ENCODE data around the gene PLXNA2.

The PLXNA2 gene

DNA sequence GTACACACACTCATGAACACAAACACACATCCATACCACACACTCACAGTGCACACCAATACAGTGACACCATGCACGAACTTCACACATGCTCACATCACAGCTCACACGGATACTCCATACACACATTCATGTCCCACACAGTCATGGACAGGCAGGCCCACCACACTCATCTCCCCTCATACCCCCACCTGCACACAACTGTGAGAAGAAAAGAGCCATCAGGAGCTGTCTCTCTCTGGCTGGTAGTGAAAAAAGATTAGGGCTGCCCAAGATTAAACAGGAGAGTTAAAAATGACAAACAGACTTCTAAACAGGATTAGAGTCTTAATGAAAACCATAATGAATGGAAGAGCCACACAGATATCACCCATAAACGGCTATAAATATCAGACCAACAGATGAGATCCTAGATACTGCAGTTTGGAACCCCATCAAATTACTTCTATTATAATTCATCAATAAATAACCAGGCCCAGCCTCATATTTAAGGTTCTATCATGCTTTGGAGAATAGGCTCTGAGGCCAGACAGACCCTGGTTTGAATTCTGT lies 122.3 kb downstream of the PLXNA2 start:
- no peak for TF ChIP-seq FOXP2 (optimal IDR thresholded peaks at IDR 0.05; ENCODE audit: borderline replicate concordance, extremely low read depth, extremely low read length, insufficient read depth)
- no peak for TF ChIP-seq TAF1 (IDR thresholded peaks at IDR 0.05; ENCODE audit: borderline replicate concordance, insufficient read depth, low read length)
- TF ChIP-seq POLR2AphosphoS5 (IDR thresholded peaks at IDR 0.05; ENCODE audit: low read depth, low read length): no peak
- no peak for TF ChIP-seq SIN3A (IDR thresholded peaks at IDR 0.05; ENCODE audit: borderline replicate concordance, insufficient read depth, low read length)
- TF ChIP-seq, protein P1, sequence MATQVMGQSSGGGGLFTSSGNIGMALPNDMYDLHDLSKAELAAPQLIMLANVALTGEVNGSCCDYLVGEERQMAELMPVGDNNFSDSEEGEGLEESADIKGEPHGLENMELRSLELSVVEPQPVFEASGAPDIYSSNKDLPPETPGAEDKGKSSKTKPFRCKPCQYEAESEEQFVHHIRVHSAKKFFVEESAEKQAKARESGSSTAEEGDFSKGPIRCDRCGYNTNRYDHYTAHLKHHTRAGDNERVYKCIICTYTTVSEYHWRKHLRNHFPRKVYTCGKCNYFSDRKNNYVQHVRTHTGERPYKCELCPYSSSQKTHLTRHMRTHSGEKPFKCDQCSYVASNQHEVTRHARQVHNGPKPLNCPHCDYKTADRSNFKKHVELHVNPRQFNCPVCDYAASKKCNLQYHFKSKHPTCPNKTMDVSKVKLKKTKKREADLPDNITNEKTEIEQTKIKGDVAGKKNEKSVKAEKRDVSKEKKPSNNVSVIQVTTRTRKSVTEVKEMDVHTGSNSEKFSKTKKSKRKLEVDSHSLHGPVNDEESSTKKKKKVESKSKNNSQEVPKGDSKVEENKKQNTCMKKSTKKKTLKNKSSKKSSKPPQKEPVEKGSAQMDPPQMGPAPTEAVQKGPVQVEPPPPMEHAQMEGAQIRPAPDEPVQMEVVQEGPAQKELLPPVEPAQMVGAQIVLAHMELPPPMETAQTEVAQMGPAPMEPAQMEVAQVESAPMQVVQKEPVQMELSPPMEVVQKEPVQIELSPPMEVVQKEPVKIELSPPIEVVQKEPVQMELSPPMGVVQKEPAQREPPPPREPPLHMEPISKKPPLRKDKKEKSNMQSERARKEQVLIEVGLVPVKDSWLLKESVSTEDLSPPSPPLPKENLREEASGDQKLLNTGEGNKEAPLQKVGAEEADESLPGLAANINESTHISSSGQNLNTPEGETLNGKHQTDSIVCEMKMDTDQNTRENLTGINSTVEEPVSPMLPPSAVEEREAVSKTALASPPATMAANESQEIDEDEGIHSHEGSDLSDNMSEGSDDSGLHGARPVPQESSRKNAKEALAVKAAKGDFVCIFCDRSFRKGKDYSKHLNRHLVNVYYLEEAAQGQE (IDR thresholded peaks at IDR 0.05; ENCODE audit: insufficient read depth in 1 of 2, low read depth in 2 of 2, low read length in 2 of 2): no peak

DNA sequence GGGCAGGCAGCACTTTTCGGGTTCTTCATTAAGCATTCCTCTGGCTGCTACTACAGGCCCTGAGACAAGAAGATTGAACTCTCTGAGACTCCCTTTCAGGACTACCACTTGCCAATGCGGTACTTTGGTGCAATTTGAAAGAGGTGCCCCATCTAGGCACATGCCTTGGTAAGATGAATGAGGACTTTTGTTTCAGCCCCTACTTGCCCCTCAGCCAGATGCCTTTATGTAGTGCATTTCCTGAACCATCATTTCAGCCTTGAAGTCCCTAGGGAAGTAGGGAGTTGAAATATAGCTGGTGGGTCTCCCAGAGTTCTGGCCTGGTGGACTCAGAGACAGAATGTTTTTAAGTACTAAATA lies 123.8 kb downstream of the PLXNA2 start:
- TF ChIP-seq POLR2AphosphoS5 (IDR thresholded peaks at IDR 0.05; ENCODE audit: low read depth, low read length): no peak

DNA sequence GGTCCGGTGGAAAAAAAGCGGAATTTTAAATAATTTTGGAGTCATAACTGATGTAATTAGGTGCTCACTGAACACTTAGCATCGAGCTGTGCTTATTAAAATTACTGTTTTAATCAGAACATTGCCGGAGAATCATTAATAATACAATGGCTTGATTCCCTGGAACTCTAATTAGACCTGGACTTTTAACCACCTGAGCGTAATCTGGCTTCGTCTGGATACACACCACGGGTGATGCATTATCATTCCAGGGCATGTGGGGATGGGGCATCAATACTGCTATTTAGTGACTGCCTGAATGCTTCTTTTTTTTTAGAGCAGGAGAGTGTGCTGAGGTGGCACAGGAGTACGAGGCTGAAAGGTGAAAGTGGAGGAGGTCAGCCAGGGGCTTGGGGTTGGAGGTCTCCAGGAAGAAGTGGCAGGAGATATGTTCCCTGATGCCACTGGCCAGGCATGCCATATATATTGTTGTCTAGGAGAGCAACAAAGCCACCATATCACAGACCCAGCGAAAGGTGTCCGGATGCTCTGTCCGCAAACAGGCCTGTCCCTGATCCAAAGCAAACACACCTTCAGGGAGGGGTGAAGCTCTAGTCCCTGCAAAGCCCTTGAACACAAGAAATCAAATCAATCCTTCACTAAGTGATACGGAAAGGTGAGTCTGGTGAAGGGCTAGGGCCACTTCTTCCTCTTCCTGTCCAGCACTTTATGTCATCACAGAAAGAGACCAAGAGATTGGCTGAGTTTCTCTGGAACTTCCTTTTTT lies 125.2 kb downstream of the PLXNA2 start:
- TF ChIP-seq, protein P1 (IDR thresholded peaks at IDR 0.05; ENCODE audit: insufficient read depth in 1 of 2, low read depth in 2 of 2, low read length in 2 of 2): no peak
- TF ChIP-seq TAF1 (IDR thresholded peaks at IDR 0.05; ENCODE audit: borderline replicate concordance, insufficient read depth, low read length) (no peak), POLR2AphosphoS5 (IDR thresholded peaks at IDR 0.05; ENCODE audit: low read depth, low read length) (no peak), SIN3A (IDR thresholded peaks at IDR 0.05; ENCODE audit: borderline replicate concordance, insufficient read depth, low read length) (no peak), FOXP2 (optimal IDR thresholded peaks at IDR 0.05; ENCODE audit: borderline replicate concordance, extremely low read depth, extremely low read length, insufficient read depth) (no peak)

DNA sequence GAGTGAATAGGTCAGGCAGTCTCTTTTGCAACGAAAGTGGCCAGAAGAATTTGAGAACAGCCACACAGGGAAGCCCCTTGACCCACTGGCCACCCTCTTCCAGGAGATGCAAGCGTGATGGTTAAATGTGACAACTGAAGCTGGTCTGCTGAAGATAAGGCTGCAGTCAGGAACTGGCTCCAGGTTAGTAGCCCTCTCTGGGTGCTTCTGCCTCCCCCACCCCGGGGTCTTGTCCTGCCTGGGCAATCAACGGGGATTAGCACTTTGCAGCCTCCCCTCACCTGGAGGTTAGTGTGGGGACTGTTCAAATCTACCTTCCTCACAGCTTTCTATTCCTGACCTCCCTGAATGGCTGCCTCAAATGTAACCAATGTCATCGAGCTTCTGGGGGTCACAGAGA lies 125.9 kb downstream of the PLXNA2 start:
- TF ChIP-seq, protein P1 (IDR thresholded peaks at IDR 0.05; ENCODE audit: insufficient read depth in 1 of 2, low read depth in 2 of 2, low read length in 2 of 2): no peak
- TF ChIP-seq TAF1 (IDR thresholded peaks at IDR 0.05; ENCODE audit: borderline replicate concordance, insufficient read depth, low read length) (no peak), FOXP2 (optimal IDR thresholded peaks at IDR 0.05; ENCODE audit: borderline replicate concordance, extremely low read depth, extremely low read length, insufficient read depth) (no peak), SIN3A (IDR thresholded peaks at IDR 0.05; ENCODE audit: borderline replicate concordance, insufficient read depth, low read length) (no peak), POLR2AphosphoS5 (IDR thresholded peaks at IDR 0.05; ENCODE audit: low read depth, low read length) (no peak)

DNA sequence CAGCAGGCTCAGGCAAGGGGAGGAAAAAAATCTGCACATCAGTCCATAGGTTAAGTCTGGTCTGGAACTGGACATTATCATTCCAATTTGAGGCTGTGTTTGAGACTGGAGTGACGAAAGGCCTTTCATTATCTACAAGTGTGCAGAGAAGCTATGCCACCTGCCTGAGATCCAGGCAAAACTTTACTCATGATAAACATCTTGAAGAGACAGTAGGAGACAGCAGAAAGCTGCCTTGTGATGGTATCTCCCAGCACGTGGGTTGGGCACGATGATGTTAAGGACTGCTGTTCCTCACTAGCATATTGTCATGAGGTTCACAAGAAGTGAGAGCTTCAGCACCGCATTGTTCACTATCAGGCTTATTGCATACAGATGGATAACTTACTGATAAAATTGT lies 126.4 kb downstream of the PLXNA2 start:
- no peak for TF ChIP-seq SIN3A (IDR thresholded peaks at IDR 0.05; ENCODE audit: borderline replicate concordance, insufficient read depth, low read length)
- TF ChIP-seq, protein P1 (IDR thresholded peaks at IDR 0.05; ENCODE audit: insufficient read depth in 1 of 2, low read depth in 2 of 2, low read length in 2 of 2): no peak
